Measurements from ENCODE around the gene XPR1.

Gene XPR1

GRCh38 chr1:180595966-180596365, 35.9 kb upstream of the XPR1 start:
- TF ChIP-seq CTCF (IDR thresholded peaks at IDR 0.05; ENCODE audit: low read depth, low read length) (no peak), EZH2phosphoT487 (IDR thresholded peaks at IDR 0.05; ENCODE audit: low read depth) (no peak)
- Histone ChIP-seq H3K4me3 (ENCODE audit: low read length) (no peak overlapping the region), H3K4me1 (ENCODE audit: low read length) (no peaks in the 10 kb centered on the region)

GRCh38 chr1:180597520-180597919, 34.3 kb upstream of the XPR1 start:
- no peak overlapping the region for H3K9ac ChIP-seq (ENCODE audit: low read length)
- H3K4me1 ChIP-seq (ENCODE audit: low read length): no peaks in the 10 kb centered on the region
- no peaks in the 10 kb centered on the region for H4K20me1 ChIP-seq (ENCODE audit: insufficient read depth, low read length)
- no peak overlapping the region for H3K4me3 ChIP-seq (ENCODE audit: low read length)
- peaks cover 18% of the 10 kb centered on the region for H3K27me3 ChIP-seq (ENCODE audit: low read depth, low read length)
- no peaks in the 10 kb centered on the region for H3K36me3 ChIP-seq (replicated peaks; ENCODE audit: low read depth, low read length)
- H3K79me2 ChIP-seq (ENCODE audit: low read length): no peaks in the 10 kb centered on the region
- TF ChIP-seq EZH2phosphoT487 (IDR thresholded peaks at IDR 0.05; ENCODE audit: low read depth) (no peak), CTCF (IDR thresholded peaks at IDR 0.05; ENCODE audit: low read depth, low read length) (no peak)
- H3K27ac ChIP-seq (ENCODE audit: low read length): no peak overlapping the region
- no peaks in the 10 kb centered on the region for H3K9me3 ChIP-seq (ENCODE audit: insufficient read depth, low read length)
- H2AFZ ChIP-seq (ENCODE audit: low read depth, low read length): no peak overlapping the region
- H3K4me2 ChIP-seq (ENCODE audit: low read length): no peak overlapping the region

More at GRCh38 chr1:180595966-180596365, 35.9 kb upstream of the XPR1 start:
- no peak overlapping the region for H3K27ac ChIP-seq (ENCODE audit: low read length)
- H3K9ac ChIP-seq (ENCODE audit: low read length): no peak overlapping the region
- H3K36me3 ChIP-seq (replicated peaks; ENCODE audit: low read depth, low read length): no peaks in the 10 kb centered on the region
- peaks cover 12% of the 10 kb centered on the region for H3K27me3 ChIP-seq (ENCODE audit: low read depth, low read length)
- no peak overlapping the region for H2AFZ ChIP-seq (ENCODE audit: low read depth, low read length)
- H3K9me3 ChIP-seq (ENCODE audit: insufficient read depth, low read length): no peaks in the 10 kb centered on the region
- no peaks in the 10 kb centered on the region for H3K79me2 ChIP-seq (ENCODE audit: low read length)
- H3K4me2 ChIP-seq (ENCODE audit: low read length): no peak overlapping the region
- H4K20me1 ChIP-seq (ENCODE audit: insufficient read depth, low read length): no peaks in the 10 kb centered on the region

- no peak overlapping the region for H3K4me2 ChIP-seq (ENCODE audit: low read length)
- no peak overlapping the region for H3K4me3 ChIP-seq (ENCODE audit: low read length)
- H2AFZ ChIP-seq (ENCODE audit: low read depth, low read length): no peak overlapping the region
- no peak overlapping the region for H3K9ac ChIP-seq (ENCODE audit: low read length)
- H3K27me3 ChIP-seq (ENCODE audit: low read depth, low read length): peaks cover 18% of the 10 kb centered on the region
- no peaks in the 10 kb centered on the region for H3K36me3 ChIP-seq (replicated peaks; ENCODE audit: low read depth, low read length)
- H4K20me1 ChIP-seq (ENCODE audit: insufficient read depth, low read length): no peaks in the 10 kb centered on the region
- no peak for TF ChIP-seq CTCF (IDR thresholded peaks at IDR 0.05; ENCODE audit: low read depth, low read length)
- no peak for TF ChIP-seq EZH2phosphoT487 (IDR thresholded peaks at IDR 0.05; ENCODE audit: low read depth)
- no peaks in the 10 kb centered on the region for H3K9me3 ChIP-seq (ENCODE audit: insufficient read depth, low read length)
- no peaks in the 10 kb centered on the region for H3K79me2 ChIP-seq (ENCODE audit: low read length)
- no peaks in the 10 kb centered on the region for H3K4me1 ChIP-seq (ENCODE audit: low read length)
- no peak overlapping the region for H3K27ac ChIP-seq (ENCODE audit: low read length)
Observed at GRCh38 chr1:180598333-180598974, 33.4 kb upstream of the XPR1 start.

- Histone ChIP-seq H3K9ac (ENCODE audit: low read length) (no peak overlapping the region), H3K27ac (ENCODE audit: low read length) (no peak overlapping the region), H3K4me2 (ENCODE audit: low read length) (no peak overlapping the region), H2AFZ (ENCODE audit: low read depth, low read length) (no peak overlapping the region), H3K9me3 (ENCODE audit: insufficient read depth, low read length) (no peaks in the 10 kb centered on the region), H3K36me3 (replicated peaks; ENCODE audit: low read depth, low read length) (no peaks in the 10 kb centered on the region), H3K27me3 (ENCODE audit: low read depth, low read length) (peaks cover 13% of the 10 kb centered on the region), H3K79me2 (ENCODE audit: low read length) (no peaks in the 10 kb centered on the region), H4K20me1 (ENCODE audit: insufficient read depth, low read length) (no peaks in the 10 kb centered on the region), H3K4me3 (ENCODE audit: low read length) (no peak overlapping the region), H3K4me1 (ENCODE audit: low read length) (no peaks in the 10 kb centered on the region)
- TF ChIP-seq EZH2phosphoT487 (IDR thresholded peaks at IDR 0.05; ENCODE audit: low read depth): no peak
- TF ChIP-seq CTCF (IDR thresholded peaks at IDR 0.05; ENCODE audit: low read depth, low read length): no peak
Observed at GRCh38 chr1:180600343-180600742, 31.5 kb upstream of the XPR1 start.
